Kidney (tissue), 14 donors: ENCODE results near the gene HOXB3. TPM values are rescaled to one million over a fixed set of nuclear protein-coding genes. Genes with fewer than 3 reads are reported as not detected.

Experiments used
- DNase-seq, 5 donors: peaks; one replicate each; pipeline ENCODE4 v3.0.0-alpha.2; 2013 to 2020
- FAIRE-seq: peaks from 2 replicates; lab custom pipeline; 2012; peaks lifted over from hg19 to GRCh38; lab: Jason Lieb, UNC
- H3K27ac ChIP-seq, 2 donors: one replicate each; pipeline ENCODE4 v1.7.0; 2013; ENCODE audit warnings: low read depth in 2 of 2, low read length in 2 of 2, inconsistent platforms in 1 of 2
- H3K27me3 ChIP-seq: one replicate; pipeline ENCODE4 v1.7.1; 2013; ENCODE audit warnings: low read length, inconsistent platforms; ENCODE audit not compliant: control insufficient read depth, insufficient read depth
- H3K36me3 ChIP-seq, 3 donors: one replicate each; pipeline versions ENCODE4 v1.7.0 to v1.7.1; 2013; ENCODE audit warnings: low read length in 3 of 3, control low read depth in 1 of 3, inconsistent platforms in 1 of 3; ENCODE audit not compliant: insufficient read depth in 3 of 3, control insufficient read depth in 2 of 3
- H3K4me1 ChIP-seq, 3 donors: one replicate each; pipeline versions ENCODE4 v1.7.0 to v1.7.1; 2013; ENCODE audit warnings: low read length in 3 of 3, inconsistent platforms in 1 of 3, low read depth in 1 of 3; ENCODE audit not compliant: control insufficient read depth in 2 of 3, insufficient read depth in 2 of 3
- H3K4me3 ChIP-seq, 3 donors: one replicate each; pipeline versions ENCODE4 v1.7.0 to v1.8.1; 2013; ENCODE audit warnings: low read length in 3 of 3, control low read depth in 1 of 3, inconsistent platforms in 1 of 3
- H3K9ac ChIP-seq, 3 donors: one replicate each; pipeline versions ENCODE4 v1.7.0 to v1.7.1; 2013; ENCODE audit warnings: low read length in 3 of 3, control low read depth in 1 of 3, inconsistent platforms in 1 of 3
- H3K9me3 ChIP-seq, 3 donors: one replicate each; pipeline versions ENCODE4 v1.7.0 to v1.7.1; 2013; ENCODE audit warnings: low read length in 3 of 3, control low read depth in 1 of 3, inconsistent platforms in 1 of 3; ENCODE audit not compliant: control insufficient read depth in 2 of 3, insufficient read depth in 1 of 3
- intact Hi-C: fragments of 100-400 bp; cut with DNase I; formaldehyde crosslinking; loops from one replicate; pipeline ENCODE4 v1.11.1; 2022
- polyA plus RNA-seq: library from polyadenylated mRNA; stranded (reverse); fragments of 350-450 nt; fragmentation: Illumina TruSeq; extraction: RNeasy Lipid Tissue Mini Kit (QIAGEN cat#74804); gene quantifications from one replicate; pipeline ENCODE4 v1.2.3, GENCODE V29; 2014; ENCODE audit warnings: low read depth, low replicate concordance; ENCODE audit not compliant: insufficient read depth
- total RNA-seq: library from RNA; stranded (reverse); fragmentation: NEBNext Ultra II Directional; extraction: Animal tissue kit (Norgen Biotek cat#: 25700); gene quantifications from one replicate; pipeline ENCODE4 v1.2.1, GENCODE V29; 2021
- TF ChIP-seq, protein P1 (sequence below): IDR thresholded peaks from 3 replicates; pipeline ENCODE4 v1.5.1; 2012; ENCODE audit warnings: mild to moderate bottlenecking, moderate library complexity, borderline replicate concordance; ENCODE audit not compliant: insufficient read depth; ENCODE audit errors: extremely low read depth
- donor health status: control.
- donor health status: control.
- donor health status: control.
- donor health status: control.
- donor health status: control.
- donor health status: DM: yes; HTN: yes; CAD: no.
- donor health status: Normal renal cell carcinoma (clear cell type).

The HOXB3 gene
- total and polyA plus RNA-seq, 2 donors from 2014 or later = 12.1 to 99.0 TPM

DNA sequence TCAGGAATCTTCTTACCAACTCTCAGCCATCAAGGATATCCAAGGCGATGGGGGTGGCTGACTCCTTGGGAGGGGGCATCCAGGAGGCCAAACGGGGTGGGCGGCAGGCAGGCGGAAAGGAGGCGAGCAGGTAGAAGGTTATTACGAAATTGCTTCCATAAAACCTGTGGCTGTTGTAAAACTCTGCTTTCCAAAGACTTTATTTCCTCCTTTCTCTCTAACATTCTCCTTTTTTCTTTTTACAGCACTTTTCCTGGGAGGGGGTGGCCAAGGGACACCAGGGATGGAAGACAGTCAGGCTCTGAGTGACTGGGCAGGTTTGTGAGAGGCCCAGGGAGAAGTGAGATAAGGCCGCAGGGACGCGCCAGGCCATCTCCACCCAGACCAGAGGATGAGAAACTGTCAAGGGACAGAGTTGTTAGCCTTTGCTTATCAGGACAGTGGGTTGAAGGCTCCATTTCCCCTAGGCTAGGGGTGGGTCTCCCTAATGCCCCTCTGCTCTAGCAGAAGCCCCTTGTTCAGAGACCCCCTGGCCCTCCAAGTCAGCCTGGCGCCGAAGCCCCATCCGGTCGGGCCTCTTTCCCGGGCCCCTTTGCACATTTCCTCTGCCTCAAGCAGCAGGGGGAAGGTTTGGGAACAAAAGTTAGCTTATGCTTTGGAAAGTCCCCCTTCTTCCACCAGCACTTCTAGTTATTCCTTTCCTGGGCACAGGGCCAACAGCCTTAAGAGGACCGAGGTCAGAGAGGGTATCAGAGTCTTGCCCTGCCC is 41.1 kb upstream of the HOXB3 start:
- no peaks in the 10 kb centered on the region for H3K9me3 ChIP-seq
- H3K27ac ChIP-seq = no peak overlapping the region
- intact Hi-C loops = no loop called here
- TF ChIP-seq, protein P1, sequence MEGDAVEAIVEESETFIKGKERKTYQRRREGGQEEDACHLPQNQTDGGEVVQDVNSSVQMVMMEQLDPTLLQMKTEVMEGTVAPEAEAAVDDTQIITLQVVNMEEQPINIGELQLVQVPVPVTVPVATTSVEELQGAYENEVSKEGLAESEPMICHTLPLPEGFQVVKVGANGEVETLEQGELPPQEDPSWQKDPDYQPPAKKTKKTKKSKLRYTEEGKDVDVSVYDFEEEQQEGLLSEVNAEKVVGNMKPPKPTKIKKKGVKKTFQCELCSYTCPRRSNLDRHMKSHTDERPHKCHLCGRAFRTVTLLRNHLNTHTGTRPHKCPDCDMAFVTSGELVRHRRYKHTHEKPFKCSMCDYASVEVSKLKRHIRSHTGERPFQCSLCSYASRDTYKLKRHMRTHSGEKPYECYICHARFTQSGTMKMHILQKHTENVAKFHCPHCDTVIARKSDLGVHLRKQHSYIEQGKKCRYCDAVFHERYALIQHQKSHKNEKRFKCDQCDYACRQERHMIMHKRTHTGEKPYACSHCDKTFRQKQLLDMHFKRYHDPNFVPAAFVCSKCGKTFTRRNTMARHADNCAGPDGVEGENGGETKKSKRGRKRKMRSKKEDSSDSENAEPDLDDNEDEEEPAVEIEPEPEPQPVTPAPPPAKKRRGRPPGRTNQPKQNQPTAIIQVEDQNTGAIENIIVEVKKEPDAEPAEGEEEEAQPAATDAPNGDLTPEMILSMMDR = no peak
- FAIRE-seq (no peak), DNase-seq (peak in 4 of 5 donors; percentile 1 to 49 (median 10))
- H3K4me3 ChIP-seq = no peak overlapping the region
- peaks cover 0 to 2% (median 0%) of the 10 kb centered on the region in 3 donors for H3K4me1 ChIP-seq
- no peaks in the 10 kb centered on the region for H3K36me3 ChIP-seq
- H3K9ac ChIP-seq = no peak overlapping the region
- peaks cover 58% of the 10 kb centered on the region for H3K27me3 ChIP-seq

DNA sequence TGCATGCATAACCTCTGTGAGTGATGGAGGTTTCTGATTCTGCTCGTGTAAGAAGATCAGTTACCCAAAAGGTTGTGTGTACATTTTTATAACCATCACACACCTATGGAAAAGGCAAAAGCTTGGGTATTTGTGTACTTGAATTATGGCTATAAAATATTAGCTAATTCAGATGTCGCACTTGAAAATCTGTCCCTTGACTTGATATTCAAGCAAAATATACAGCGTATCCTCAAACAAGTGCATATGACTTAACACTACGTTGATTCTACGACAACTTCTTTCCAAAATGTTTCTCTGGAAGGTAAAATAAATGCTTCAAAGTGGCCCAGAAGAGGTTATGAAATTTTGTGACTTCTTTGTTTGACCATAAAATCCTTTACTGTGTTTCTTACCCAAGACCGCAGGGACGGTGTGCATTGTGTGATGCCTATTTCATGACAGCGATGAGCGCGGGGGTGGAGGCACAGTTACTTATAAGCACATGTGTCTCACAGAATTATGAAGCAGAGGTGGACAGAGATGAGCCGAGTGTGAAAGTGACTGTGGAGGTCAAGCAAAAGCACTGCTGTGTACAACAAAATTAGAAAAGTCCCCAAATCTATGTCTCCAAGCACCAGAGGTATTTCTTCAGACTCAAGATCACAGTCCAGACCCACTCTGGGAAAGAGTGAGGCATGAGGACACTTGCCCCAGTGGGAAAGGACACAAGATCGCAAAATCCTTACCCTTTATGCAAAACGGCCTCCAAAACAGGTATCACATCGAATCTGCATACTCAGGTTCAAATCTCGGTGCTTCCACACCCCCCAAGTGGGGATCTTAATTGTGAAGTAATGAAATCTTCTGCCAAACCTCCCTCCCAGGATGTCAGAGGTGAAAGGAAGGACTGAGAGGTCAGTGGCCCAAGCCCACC is 40.2 kb upstream of the HOXB3 start:
- DNase-seq = peak in 3 of 5 donors; percentile 1 to 43 (median 2)
- TF ChIP-seq, protein P1 = no peak
- H3K27me3 ChIP-seq = peaks cover 52% of the 10 kb centered on the region
- H3K4me1 ChIP-seq = peaks cover 0 to 2% (median 0%) of the 10 kb centered on the region in 3 donors
- H3K27ac ChIP-seq = no peak overlapping the region
- no peak overlapping the region for H3K9ac ChIP-seq
- FAIRE-seq = no peak
- intact Hi-C loops = no loop called here
- H3K36me3 ChIP-seq = no peaks in the 10 kb centered on the region
- no peaks in the 10 kb centered on the region for H3K9me3 ChIP-seq
- no peak overlapping the region for H3K4me3 ChIP-seq

DNA sequence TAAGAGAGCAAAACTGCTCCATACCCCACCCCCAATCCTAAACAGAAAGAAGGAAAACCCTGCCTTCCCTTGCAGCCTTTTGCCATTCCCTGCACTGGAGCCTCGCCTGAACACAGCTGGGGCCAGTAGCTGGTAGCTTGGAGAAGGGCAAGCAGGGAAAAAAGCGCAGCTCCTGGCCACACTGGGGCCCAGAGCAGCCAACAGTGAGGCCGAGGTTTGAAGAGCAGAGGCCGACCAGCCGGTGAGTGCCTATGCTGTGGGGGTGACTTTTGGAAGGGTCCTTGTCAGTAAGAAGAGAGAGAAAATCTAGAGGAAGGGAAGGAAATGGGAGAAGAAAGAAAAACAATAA is 39.3 kb upstream of the HOXB3 start:
- intact Hi-C loops = no loop called here
- no peak overlapping the region for H3K9ac ChIP-seq
- no peak overlapping the region for H3K27ac ChIP-seq
- no peaks in the 10 kb centered on the region for H3K36me3 ChIP-seq
- no peak for FAIRE-seq
- TF ChIP-seq, protein P1 = no peak
- H3K4me3 ChIP-seq = no peak overlapping the region
- H3K27me3 ChIP-seq = peaks cover 46% of the 10 kb centered on the region
- peaks cover 0 to 2% (median 0%) of the 10 kb centered on the region in 3 donors for H3K4me1 ChIP-seq
- no peaks in the 10 kb centered on the region for H3K9me3 ChIP-seq
- peak in 3 of 5 donors; percentile 1 to 36 (median 1) for DNase-seq
